ENCODE data around the gene UBE2N. TPM values are rescaled to one million over a fixed set of nuclear protein-coding genes. Genes with fewer than 3 reads are reported as not detected.

UBE2N gene
- total RNA-seq, 1 donor from 2014 or later, result 129 TPM

GRCh38 chr12:93370947-93371346, 70.8 kb downstream of the UBE2N start:
- no peaks in the 10 kb centered on the region for H3K36me3 Mint-ChIP-seq (ENCODE audit: insufficient read depth)
- no peaks in the 10 kb centered on the region for H3K9me3 Mint-ChIP-seq (ENCODE audit: low read depth)
- DNase-seq (ENCODE audit: low spot score, unreplicated experiment), result no peak
- H3K27me3 Mint-ChIP-seq, result no peaks in the 10 kb centered on the region
- TF ChIP-seq CTCF (IDR thresholded peaks at IDR 0.05; ENCODE audit: unreplicated experiment), result no peak
- H3K4me1 Mint-ChIP-seq (ENCODE audit: low read depth), result peaks cover 11% of the 10 kb centered on the region
- H3K27ac Mint-ChIP-seq, result peak overlapping the region; percentile 13
- no peak overlapping the region for H3K4me3 Mint-ChIP-seq (ENCODE audit: low read depth)

- peaks cover 11% of the 10 kb centered on the region for H3K4me1 Mint-ChIP-seq (ENCODE audit: low read depth)
- H3K27ac Mint-ChIP-seq, result no peak overlapping the region
- H3K4me3 Mint-ChIP-seq (ENCODE audit: low read depth), result no peak overlapping the region
Measured at GRCh38 chr12:93369505-93369904, 72.2 kb downstream of the UBE2N start.

GRCh38 chr12:93368766-93369165, 73.0 kb downstream of the UBE2N start:
- Mint-ChIP-seq H3K27me3 (no peaks in the 10 kb centered on the region), H3K4me1 (ENCODE audit: low read depth) (peaks cover 5% of the 10 kb centered on the region), H3K36me3 (ENCODE audit: insufficient read depth) (no peaks in the 10 kb centered on the region), H3K9me3 (ENCODE audit: low read depth) (no peaks in the 10 kb centered on the region), H3K27ac (no peak overlapping the region), H3K4me3 (ENCODE audit: low read depth) (no peak overlapping the region)
- no peak for TF ChIP-seq CTCF (IDR thresholded peaks at IDR 0.05; ENCODE audit: unreplicated experiment)
- DNase-seq (ENCODE audit: low spot score, unreplicated experiment), result no peak

More at GRCh38 chr12:93369505-93369904, 72.2 kb downstream of the UBE2N start:
- no peak for DNase-seq (ENCODE audit: low spot score, unreplicated experiment)
- Mint-ChIP-seq H3K27me3 (no peaks in the 10 kb centered on the region), H3K9me3 (ENCODE audit: low read depth) (no peaks in the 10 kb centered on the region), H3K36me3 (ENCODE audit: insufficient read depth) (no peaks in the 10 kb centered on the region)
- no peak for TF ChIP-seq CTCF (IDR thresholded peaks at IDR 0.05; ENCODE audit: unreplicated experiment)

- Mint-ChIP-seq H3K27ac (no peak overlapping the region), H3K4me3 (ENCODE audit: low read depth) (no peak overlapping the region), H3K27me3 (no peaks in the 10 kb centered on the region), H3K9me3 (ENCODE audit: low read depth) (no peaks in the 10 kb centered on the region), H3K4me1 (ENCODE audit: low read depth) (no peaks in the 10 kb centered on the region), H3K36me3 (ENCODE audit: insufficient read depth) (no peaks in the 10 kb centered on the region)
- DNase-seq (ENCODE audit: low spot score, unreplicated experiment), result no peak
- TF ChIP-seq CTCF (IDR thresholded peaks at IDR 0.05; ENCODE audit: unreplicated experiment), result no peak
Measured at GRCh38 chr12:93366422-93366821, 75.3 kb downstream of the UBE2N start.

DNA sequence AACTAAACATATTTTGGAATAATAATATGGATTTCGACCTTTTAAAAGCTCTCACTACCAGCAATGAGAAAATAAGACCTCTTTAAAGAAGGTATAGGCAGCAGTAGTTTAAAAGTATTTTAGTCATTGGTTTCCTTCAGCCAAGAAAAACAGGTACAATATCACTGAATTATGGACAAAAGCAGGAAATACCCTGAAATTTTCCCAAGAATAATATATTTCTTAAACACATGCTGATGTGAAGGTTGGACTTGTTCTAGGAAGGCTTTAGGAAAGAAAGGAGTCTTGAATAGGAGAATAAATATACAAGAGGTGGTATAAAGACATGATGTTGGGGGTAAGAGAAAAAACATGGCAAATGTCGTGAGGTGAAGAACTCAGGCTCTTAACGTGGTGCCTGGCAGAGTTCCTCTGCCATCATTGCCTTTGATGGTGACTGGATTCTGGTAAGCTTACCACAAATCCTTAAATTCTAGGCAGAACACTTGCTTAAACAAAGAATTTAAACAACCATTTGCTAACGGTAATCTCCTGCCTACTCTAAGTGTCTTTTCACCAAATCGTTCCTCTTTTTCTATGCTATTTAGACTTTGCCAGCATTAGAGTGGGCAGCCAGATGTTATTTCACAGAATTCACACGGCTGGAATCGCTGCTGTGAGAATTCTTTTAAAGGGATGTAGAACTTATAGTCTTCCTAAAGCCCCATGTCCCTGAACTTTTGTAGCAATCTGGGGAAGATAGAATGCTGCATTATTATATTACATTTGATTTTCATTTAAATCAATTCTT, 75.9 kb downstream of the UBE2N start:
- H3K36me3 Mint-ChIP-seq (ENCODE audit: insufficient read depth), result no peaks in the 10 kb centered on the region
- no peak for TF ChIP-seq CTCF (IDR thresholded peaks at IDR 0.05; ENCODE audit: unreplicated experiment)
- no peaks in the 10 kb centered on the region for H3K4me1 Mint-ChIP-seq (ENCODE audit: low read depth)
- DNase-seq (ENCODE audit: low spot score, unreplicated experiment), result no peak
- H3K4me3 Mint-ChIP-seq (ENCODE audit: low read depth), result no peak overlapping the region
- no peaks in the 10 kb centered on the region for H3K27me3 Mint-ChIP-seq
- H3K27ac Mint-ChIP-seq, result no peak overlapping the region
- H3K9me3 Mint-ChIP-seq (ENCODE audit: low read depth), result no peaks in the 10 kb centered on the region
